Esophagus muscularis mucosa (tissue), 4 donors: ENCODE data around the gene CDH4.

Source experiments
- EP300 ChIP-seq: sonication (generic); formaldehyde crosslinking; IDR thresholded peaks from one replicate; pipeline ENCODE4 v1.6.1; 2017; ENCODE audit warnings: antibody characterized with exemption
- POLR2A ChIP-seq: fragments of 450-650 bp; IDR thresholded peaks from one replicate; pipeline ENCODE4 v1.6.1; 2017; ENCODE audit warnings: antibody characterized with exemption, moderate library complexity, mild to moderate bottlenecking, low read depth
- POLR2AphosphoS5 ChIP-seq, 2 donors: sonication (generic); formaldehyde crosslinking; IDR thresholded peaks; one replicate each; pipeline ENCODE4 v1.6.1; 2017; ENCODE audit warnings: antibody characterized with exemption in 2 of 2
- TF ChIP-seq, protein P1 (sequence below), 3 experiments: fragments of 200-600 bp in 2 of 3; fragments of 450-650 bp in 1 of 3; sonication (generic) in 2 of 3; IDR thresholded peaks; one replicate each; pipeline ENCODE4 v1.5.1; 2017 to 2019; ENCODE audit warnings: antibody characterized with exemption in 3 of 3, mild to moderate bottlenecking in 2 of 3, moderate library complexity in 1 of 3

- TF ChIP-seq, protein P1, sequence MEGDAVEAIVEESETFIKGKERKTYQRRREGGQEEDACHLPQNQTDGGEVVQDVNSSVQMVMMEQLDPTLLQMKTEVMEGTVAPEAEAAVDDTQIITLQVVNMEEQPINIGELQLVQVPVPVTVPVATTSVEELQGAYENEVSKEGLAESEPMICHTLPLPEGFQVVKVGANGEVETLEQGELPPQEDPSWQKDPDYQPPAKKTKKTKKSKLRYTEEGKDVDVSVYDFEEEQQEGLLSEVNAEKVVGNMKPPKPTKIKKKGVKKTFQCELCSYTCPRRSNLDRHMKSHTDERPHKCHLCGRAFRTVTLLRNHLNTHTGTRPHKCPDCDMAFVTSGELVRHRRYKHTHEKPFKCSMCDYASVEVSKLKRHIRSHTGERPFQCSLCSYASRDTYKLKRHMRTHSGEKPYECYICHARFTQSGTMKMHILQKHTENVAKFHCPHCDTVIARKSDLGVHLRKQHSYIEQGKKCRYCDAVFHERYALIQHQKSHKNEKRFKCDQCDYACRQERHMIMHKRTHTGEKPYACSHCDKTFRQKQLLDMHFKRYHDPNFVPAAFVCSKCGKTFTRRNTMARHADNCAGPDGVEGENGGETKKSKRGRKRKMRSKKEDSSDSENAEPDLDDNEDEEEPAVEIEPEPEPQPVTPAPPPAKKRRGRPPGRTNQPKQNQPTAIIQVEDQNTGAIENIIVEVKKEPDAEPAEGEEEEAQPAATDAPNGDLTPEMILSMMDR (IDR thresholded peaks at IDR 0.05), result no peak
- TF ChIP-seq EP300 (no peak), POLR2A (no peak), POLR2AphosphoS5 (IDR thresholded peaks at IDR 0.05) (no peak)
These were observed 81.5 kb downstream of the CDH4 start for GRCh38 chr20:61333484-61334108.
